HepG2 (cell line): ENCODE results near the gene COA3. TPM values are rescaled to one million over a fixed set of nuclear protein-coding genes. Genes with fewer than 3 reads are reported as not detected.
A peak's percentile ranks its signal among the peaks of the same experiment; 100 is the strongest.

ENCODE experiments used
- ARNT2 ChIP-seq: sonication (generic); formaldehyde crosslinking; IDR thresholded peaks from 2 replicates; pipeline ENCODE4 v1.8.0; 2022; ENCODE audit warnings: mild to moderate bottlenecking, low read depth, missing genetic modification reagents, moderate library complexity
- ATAD3A ChIP-seq: sonication (generic); formaldehyde crosslinking; IDR thresholded peaks from 2 replicates; pipeline ENCODE4 v1.4.0; 2020; ENCODE audit warnings: missing genetic modification reagents
- CEBPB ChIP-seq: IDR thresholded peaks from 2 replicates; pipeline ENCODE4 v1.6.1; 2011; ENCODE audit warnings: low read depth, low read length, improper control_type of control experiment, borderline replicate concordance
- CENPX ChIP-seq: sonication (generic); formaldehyde crosslinking; IDR thresholded peaks from 2 replicates; pipeline ENCODE4 v1.9.0; 2021; ENCODE audit warnings: mild to moderate bottlenecking, missing genetic modification reagents, moderate library complexity
- ETV5 ChIP-seq: IDR thresholded peaks from 2 replicates; pipeline ENCODE4 v1.6.1; 2018; ENCODE audit warnings: missing biosample characterization, missing genetic modification reagents, inconsistent platforms, borderline replicate concordance
- FOXA1 ChIP-seq, 2 experiments: fragments of 450-650 bp in 1 of 2; sonication (generic) in 1 of 2; formaldehyde crosslinking in 1 of 2; IDR thresholded peaks; 2 replicates each; pipeline versions ENCODE4 v1.4.0 to v1.6.1; 2016 to 2020; ENCODE audit warnings: missing genetic modification reagents in 1 of 2
- GABPA ChIP-seq, 2 experiments: IDR thresholded peaks; 2 replicates each; pipeline ENCODE4 v1.6.1; 2011 to 2016; ENCODE audit warnings: low read depth in 2 of 2, low read length in 1 of 2, missing biosample characterization in 1 of 2, missing genetic modification characterization in 1 of 2
- GTF2F1 ChIP-seq: fragments of 150-350 bp; IDR thresholded peaks from 2 replicates; pipeline ENCODE4 v1.6.1; 2014; ENCODE audit warnings: low read length
- HOXA7 ChIP-seq: sonication (generic); formaldehyde crosslinking; IDR thresholded peaks from 2 replicates; pipeline ENCODE4 v1.8.1; 2022; ENCODE audit warnings: mild to moderate bottlenecking, missing genetic modification reagents, moderate library complexity
- JUND ChIP-seq: sonication (generic); formaldehyde crosslinking; IDR thresholded peaks from 2 replicates; pipeline ENCODE4 v1.8.0; 2022; ENCODE audit warnings: mild to moderate bottlenecking, missing genetic modification reagents
- KDM2A ChIP-seq: sonication (generic); formaldehyde crosslinking; IDR thresholded peaks from 2 replicates; pipeline ENCODE4 v1.4.0; 2020; ENCODE audit warnings: low read depth, missing genetic modification reagents, borderline replicate concordance
- KDM6A ChIP-seq: IDR thresholded peaks from 2 replicates; pipeline ENCODE4 v1.6.1; 2016; ENCODE audit warnings: low read depth
- MIER2 ChIP-seq: IDR thresholded peaks from 2 replicates; pipeline ENCODE4 v1.6.1; 2016; ENCODE audit warnings: missing biosample characterization, missing genetic modification reagents
- SRSF9 ChIP-seq: fragments of 200-400 bp; formaldehyde crosslinking; IDR thresholded peaks from 2 replicates; pipeline ENCODE4 v1.6.1; 2018; ENCODE audit warnings: borderline replicate concordance, mild to moderate bottlenecking, low read depth, low read length; ENCODE audit not compliant: insufficient read depth, poor library complexity, severe bottlenecking
- TAF1 ChIP-seq: sonication (generic); formaldehyde crosslinking; IDR thresholded peaks from 2 replicates; pipeline ENCODE4 v1.4.0; 2020; ENCODE audit warnings: missing genetic modification reagents
- ZBTB34 ChIP-seq: sonication (generic); formaldehyde crosslinking; IDR thresholded peaks from 2 replicates; pipeline ENCODE4 v1.8.0; 2022; ENCODE audit warnings: mild to moderate bottlenecking, missing genetic modification reagents
- ZNF12 ChIP-seq: sonication (generic); formaldehyde crosslinking; IDR thresholded peaks from 2 replicates; pipeline ENCODE4 v1.5.0; 2020; ENCODE audit warnings: missing genetic modification reagents
- ZNF33A ChIP-seq: sonication (generic); formaldehyde crosslinking; IDR thresholded peaks from 2 replicates; pipeline ENCODE4 v1.5.1; 2020; ENCODE audit warnings: missing genetic modification reagents, mild to moderate bottlenecking, moderate library complexity, borderline replicate concordance
- ZNF616 ChIP-seq: sonication (generic); formaldehyde crosslinking; IDR thresholded peaks from 2 replicates; pipeline ENCODE4 v1.5.0; 2020; ENCODE audit warnings: low read depth, mild to moderate bottlenecking, missing genetic modification reagents
- ZNF670 ChIP-seq: sonication (generic); formaldehyde crosslinking; IDR thresholded peaks from 2 replicates; pipeline ENCODE4 v1.8.0; 2022; ENCODE audit warnings: mild to moderate bottlenecking, missing genetic modification reagents, borderline replicate concordance
- polyA plus RNA-seq, 8 experiments: library from polyadenylated mRNA; depleted of rRNA in 3 of 8; stranded (reverse) in 7 of 8; unstranded in 1 of 8; fragments of >200 nt; fragmentation: Illumina TruSeq in 4 of 8; extraction: Trizol in 4 of 8; gene quantifications; 2 replicates each; pipeline versions ENCODE4 v1.2.1 to v1.2.3, GENCODE V29; 2011 to 2016; ENCODE audit warnings: low read depth in 4 of 8, missing spikeins in 1 of 8, mixed read lengths in 1 of 8; ENCODE audit not compliant: insufficient read depth in 1 of 8
- total RNA-seq, 5 experiments: library from RNA; depleted of rRNA; stranded (reverse); fragments of >200 nt; fragmentation: Illumina TruSeq; extraction: Trizol; gene quantifications; 2 replicates each; pipeline ENCODE4 v1.2.3, GENCODE V29; 2016; ENCODE audit warnings: low read depth in 1 of 5
- TF ChIP-seq, protein P1 (sequence below): sonication (generic); formaldehyde crosslinking; IDR thresholded peaks from 2 replicates; pipeline ENCODE4 v1.4.0; 2020; ENCODE audit warnings: low read depth, mild to moderate bottlenecking, missing genetic modification reagents
- TF ChIP-seq, protein P2 (sequence below): sonication (generic); formaldehyde crosslinking; IDR thresholded peaks from 2 replicates; pipeline ENCODE4 v1.8.0; 2022; ENCODE audit warnings: missing genetic modification reagents, mild to moderate bottlenecking, inconsistent platforms, borderline replicate concordance
- TF ChIP-seq, protein P3 (sequence below): sonication (generic); formaldehyde crosslinking; IDR thresholded peaks from 2 replicates; pipeline ENCODE4 v1.5.1; 2020; ENCODE audit warnings: missing genetic modification reagents, mild to moderate bottlenecking, borderline replicate concordance

Gene COA3
- total and polyA plus RNA-seq, 2 of the 13 experiments (the other 11 are each of a cell fraction or from before 2014, with no cell fraction given) = 133 to 202 TPM

DNA sequence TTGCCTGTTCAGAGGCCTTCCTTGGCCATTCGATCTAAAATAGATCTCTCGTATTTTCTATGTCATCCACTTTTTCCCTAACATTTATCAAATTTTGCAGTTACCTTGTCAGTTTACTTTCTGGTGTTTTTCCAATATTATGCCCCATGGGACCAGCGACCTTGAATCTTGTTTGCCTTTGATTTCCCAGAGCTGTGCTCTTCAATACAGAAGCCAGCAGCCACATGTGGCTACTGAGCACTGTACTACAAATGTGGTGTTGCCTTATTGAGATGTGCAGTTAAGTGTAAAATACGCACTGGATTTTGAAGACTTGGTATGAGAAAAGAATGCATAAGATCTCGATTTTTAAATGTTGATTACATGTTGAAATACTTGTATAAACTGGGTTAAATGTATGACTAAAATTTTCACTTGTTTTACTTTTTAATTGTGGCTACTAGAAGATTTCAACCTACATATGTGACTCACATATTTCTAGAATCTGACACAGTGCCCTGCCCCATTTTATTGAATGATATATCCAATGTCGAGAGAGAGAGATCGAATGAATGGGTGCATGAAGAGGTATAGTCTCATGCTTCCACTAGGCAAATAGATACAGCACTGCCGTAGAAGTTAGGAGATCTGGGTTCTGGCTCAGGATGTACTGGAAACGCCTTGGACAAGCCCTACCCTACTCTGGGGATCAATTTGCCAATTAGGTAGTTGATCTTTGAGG is 33.9 kb upstream of the COA3 start (continued):
- TF ChIP-seq, protein P1, sequence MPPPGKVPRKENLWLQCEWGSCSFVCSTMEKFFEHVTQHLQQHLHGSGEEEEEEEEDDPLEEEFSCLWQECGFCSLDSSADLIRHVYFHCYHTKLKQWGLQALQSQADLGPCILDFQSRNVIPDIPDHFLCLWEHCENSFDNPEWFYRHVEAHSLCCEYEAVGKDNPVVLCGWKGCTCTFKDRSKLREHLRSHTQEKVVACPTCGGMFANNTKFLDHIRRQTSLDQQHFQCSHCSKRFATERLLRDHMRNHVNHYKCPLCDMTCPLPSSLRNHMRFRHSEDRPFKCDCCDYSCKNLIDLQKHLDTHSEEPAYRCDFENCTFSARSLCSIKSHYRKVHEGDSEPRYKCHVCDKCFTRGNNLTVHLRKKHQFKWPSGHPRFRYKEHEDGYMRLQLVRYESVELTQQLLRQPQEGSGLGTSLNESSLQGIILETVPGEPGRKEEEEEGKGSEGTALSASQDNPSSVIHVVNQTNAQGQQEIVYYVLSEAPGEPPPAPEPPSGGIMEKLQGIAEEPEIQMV (CRISPR knock-in tag) = no peak
- TF ChIP-seq ZNF670 (CRISPR knock-in tag) (peak; percentile 40; the same call in 1 of the 2 replicates), ZNF33A (CRISPR knock-in tag) (no peak), CENPX (CRISPR knock-in tag) (no peak), ZNF12 (0 out of 2 replicates have a peak, but pooled peaks have one; percentile 29), ATAD3A (CRISPR knock-in tag) (no peak), FOXA1 (IDR thresholded peaks at IDR 0.05) (no peak), FOXA1 (CRISPR knock-in tag; IDR thresholded peaks at IDR 0.05) (peak; percentile 61), MIER2 (CRISPR knock-in tag) (no peak), ZNF616 (CRISPR knock-in tag) (no peak), GABPA (IDR thresholded peaks at IDR 0.05; ENCODE audit: low read depth, low read length) (no peak), GABPA (CRISPR knock-in tag; IDR thresholded peaks at IDR 0.05; ENCODE audit: low read depth) (no peak; the same call in none of the 2 replicates), KDM6A (CRISPR knock-in tag) (0 out of 2 replicates have a peak, but pooled peaks have one; percentile 19), CEBPB (no peak), TAF1 (CRISPR knock-in tag) (no peak), SRSF9 (no peak), ARNT2 (CRISPR knock-in tag) (no peak), JUND (CRISPR knock-in tag) (no peak), ZBTB34 (CRISPR knock-in tag) (no peak; the same call in 1 of the 2 replicates), GTF2F1 (no peak), HOXA7 (CRISPR knock-in tag) (no peak), KDM2A (CRISPR knock-in tag) (no peak), ETV5 (CRISPR knock-in tag) (no peak; the same call in 1 of the 2 replicates)
- TF ChIP-seq, protein P2, sequence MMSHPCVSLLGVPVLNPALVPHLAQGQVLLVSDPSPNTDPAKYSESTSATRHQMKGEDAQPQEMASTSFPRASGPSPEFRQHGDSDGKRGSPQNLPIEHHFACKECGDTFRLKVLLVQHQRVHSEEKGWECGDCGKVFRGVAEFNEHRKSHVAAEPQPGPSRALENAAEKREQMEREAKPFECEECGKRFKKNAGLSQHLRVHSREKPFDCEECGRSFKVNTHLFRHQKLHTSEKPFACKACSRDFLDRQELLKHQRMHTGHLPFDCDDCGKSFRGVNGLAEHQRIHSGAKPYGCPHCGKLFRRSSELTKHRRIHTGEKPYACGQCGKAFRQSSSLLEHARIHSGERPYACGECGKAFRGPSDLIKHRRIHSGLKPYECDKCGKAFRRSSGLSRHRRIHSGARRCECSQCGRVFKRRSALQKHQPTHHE (CRISPR knock-in tag) = no peak
- TF ChIP-seq, protein P3, sequence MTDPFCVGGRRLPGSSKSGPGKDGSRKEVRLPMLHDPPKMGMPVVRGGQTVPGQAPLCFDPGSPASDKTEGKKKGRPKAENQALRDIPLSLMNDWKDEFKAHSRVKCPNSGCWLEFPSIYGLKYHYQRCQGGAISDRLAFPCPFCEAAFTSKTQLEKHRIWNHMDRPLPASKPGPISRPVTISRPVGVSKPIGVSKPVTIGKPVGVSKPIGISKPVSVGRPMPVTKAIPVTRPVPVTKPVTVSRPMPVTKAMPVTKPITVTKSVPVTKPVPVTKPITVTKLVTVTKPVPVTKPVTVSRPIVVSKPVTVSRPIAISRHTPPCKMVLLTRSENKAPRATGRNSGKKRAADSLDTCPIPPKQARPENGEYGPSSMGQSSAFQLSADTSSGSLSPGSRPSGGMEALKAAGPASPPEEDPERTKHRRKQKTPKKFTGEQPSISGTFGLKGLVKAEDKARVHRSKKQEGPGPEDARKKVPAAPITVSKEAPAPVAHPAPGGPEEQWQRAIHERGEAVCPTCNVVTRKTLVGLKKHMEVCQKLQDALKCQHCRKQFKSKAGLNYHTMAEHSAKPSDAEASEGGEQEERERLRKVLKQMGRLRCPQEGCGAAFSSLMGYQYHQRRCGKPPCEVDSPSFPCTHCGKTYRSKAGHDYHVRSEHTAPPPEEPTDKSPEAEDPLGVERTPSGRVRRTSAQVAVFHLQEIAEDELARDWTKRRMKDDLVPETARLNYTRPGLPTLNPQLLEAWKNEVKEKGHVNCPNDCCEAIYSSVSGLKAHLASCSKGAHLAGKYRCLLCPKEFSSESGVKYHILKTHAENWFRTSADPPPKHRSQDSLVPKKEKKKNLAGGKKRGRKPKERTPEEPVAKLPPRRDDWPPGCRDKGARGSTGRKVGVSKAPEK (CRISPR knock-in tag) = no peak
